Stimulated activated CD4-positive, alpha-beta T cell treated with anti-CD3 and anti-CD28 coated beads, Interleukin-4, amount 100 ng/mL, for 4 hours (primary cell): ENCODE results near the gene PPP2R1B.
"Not testable (repeated sequence)": the region's sequence is repeated elsewhere in the genome, so short reads cannot be mapped to it uniquely, and the experiment has no call there.

ENCODE experiments used
- DNase-seq, 2 experiments: peaks; one replicate each; pipeline ENCODE4 v3.0.0-alpha.2; 2020

Gene PPP2R1B

GRCh38 chr11:111724615-111725129, 41.5 kb downstream of the PPP2R1B start:
- DNase-seq: no peak

- DNase-seq: no peak
These were observed 42.6 kb downstream of the PPP2R1B start for GRCh38 chr11:111723595-111723994.

- DNase-seq: no peak
These were observed 43.7 kb downstream of the PPP2R1B start for GRCh38 chr11:111722501-111722900.

- no peak for DNase-seq
These were observed 45.2 kb downstream of the PPP2R1B start for GRCh38 chr11:111720801-111721494.

GRCh38 chr11:111719379-111719778, 46.8 kb downstream of the PPP2R1B start:
- DNase-seq: no peak

- no peak for DNase-seq
These were observed 47.3 kb downstream of the PPP2R1B start for GRCh38 chr11:111718859-111719258.

- no peak for DNase-seq
These were observed 47.8 kb downstream of the PPP2R1B start for GRCh38 chr11:111718436-111718835.

GRCh38 chr11:111717660-111718059, 48.5 kb downstream of the PPP2R1B start:
- DNase-seq: not testable (repeated sequence)

- DNase-seq: no peak
These were observed 50.9 kb downstream of the PPP2R1B start for GRCh38 chr11:111715142-111715816.

GRCh38 chr11:111714522-111714921, 51.7 kb downstream of the PPP2R1B start:
- DNase-seq: no peak

- DNase-seq: no peak
These were observed 58.5 kb downstream of the PPP2R1B start for GRCh38 chr11:111707691-111708067.

GRCh38 chr11:111707039-111707690, 59.0 kb downstream of the PPP2R1B start:
- DNase-seq: no peak

- no peak for DNase-seq
These were observed 62.6 kb downstream of the PPP2R1B start for GRCh38 chr11:111703576-111703975.

- DNase-seq: no peak
These were observed 63.6 kb downstream of the PPP2R1B start for GRCh38 chr11:111702623-111703022.

GRCh38 chr11:111700162-111700561, 66.0 kb downstream of the PPP2R1B start:
- no peak for DNase-seq

GRCh38 chr11:111699579-111700156, 66.5 kb downstream of the PPP2R1B start:
- no peak for DNase-seq

GRCh38 chr11:111698852-111699559, 67.2 kb downstream of the PPP2R1B start:
- no peak for DNase-seq

- no peak for DNase-seq
These were observed 68.2 kb downstream of the PPP2R1B start for GRCh38 chr11:111697933-111698371.

- no peak for DNase-seq
These were observed 69.6 kb downstream of the PPP2R1B start for GRCh38 chr11:111696556-111696955.

- no peak for DNase-seq
These were observed 71.3 kb downstream of the PPP2R1B start for GRCh38 chr11:111694851-111695250.

GRCh38 chr11:111693224-111693937, 72.8 kb downstream of the PPP2R1B start:
- no peak for DNase-seq

GRCh38 chr11:111691741-111692140, 74.4 kb downstream of the PPP2R1B start:
- DNase-seq: no peak
